PC-9 (cell line): Measurements from ENCODE around the gene KIF26B.

Source experiments
- EZH2 ChIP-seq: fragments of 200-600 bp; sonication (generic); IDR thresholded peaks from 2 replicates; pipeline ENCODE4 v1.8.0; 2017; ENCODE audit warnings: antibody characterized with exemption, low read depth
- TF ChIP-seq, protein P1 (sequence below): fragments of 200-600 bp; sonication (generic); conservative IDR thresholded peaks from 2 replicates; pipeline ENCODE4 v1.6.1; 2017; ENCODE audit warnings: mixed run types, antibody characterized with exemption, mild to moderate bottlenecking, moderate library complexity

DNA sequence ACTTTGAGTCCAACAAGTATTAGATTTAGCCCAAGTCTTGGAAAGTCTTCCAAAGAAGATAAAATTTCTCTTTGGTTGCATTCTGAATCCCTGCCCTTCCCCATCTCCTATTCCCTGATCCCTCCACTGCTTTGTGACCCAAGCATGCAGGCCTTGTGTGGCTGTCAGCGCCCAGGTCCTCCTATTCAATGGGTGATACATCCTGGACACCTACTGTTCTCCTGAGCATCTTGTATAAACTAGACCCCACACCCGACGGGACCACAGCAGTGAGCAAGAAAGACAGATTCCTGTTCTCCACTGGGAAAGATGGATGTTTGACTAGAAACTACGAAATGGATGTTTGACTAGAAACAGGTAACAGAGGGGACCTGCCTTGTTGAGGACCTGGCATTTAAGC lies 136.6 kb downstream of the KIF26B start:
- TF ChIP-seq, protein P1, sequence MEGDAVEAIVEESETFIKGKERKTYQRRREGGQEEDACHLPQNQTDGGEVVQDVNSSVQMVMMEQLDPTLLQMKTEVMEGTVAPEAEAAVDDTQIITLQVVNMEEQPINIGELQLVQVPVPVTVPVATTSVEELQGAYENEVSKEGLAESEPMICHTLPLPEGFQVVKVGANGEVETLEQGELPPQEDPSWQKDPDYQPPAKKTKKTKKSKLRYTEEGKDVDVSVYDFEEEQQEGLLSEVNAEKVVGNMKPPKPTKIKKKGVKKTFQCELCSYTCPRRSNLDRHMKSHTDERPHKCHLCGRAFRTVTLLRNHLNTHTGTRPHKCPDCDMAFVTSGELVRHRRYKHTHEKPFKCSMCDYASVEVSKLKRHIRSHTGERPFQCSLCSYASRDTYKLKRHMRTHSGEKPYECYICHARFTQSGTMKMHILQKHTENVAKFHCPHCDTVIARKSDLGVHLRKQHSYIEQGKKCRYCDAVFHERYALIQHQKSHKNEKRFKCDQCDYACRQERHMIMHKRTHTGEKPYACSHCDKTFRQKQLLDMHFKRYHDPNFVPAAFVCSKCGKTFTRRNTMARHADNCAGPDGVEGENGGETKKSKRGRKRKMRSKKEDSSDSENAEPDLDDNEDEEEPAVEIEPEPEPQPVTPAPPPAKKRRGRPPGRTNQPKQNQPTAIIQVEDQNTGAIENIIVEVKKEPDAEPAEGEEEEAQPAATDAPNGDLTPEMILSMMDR: no peak
- TF ChIP-seq EZH2: no peak
